OCI-LY7 (cell line): Measurements from ENCODE around the gene WNK4. TPM values are rescaled to one million over a fixed set of nuclear protein-coding genes. Genes with fewer than 3 reads are reported as not detected.

ENCODE experiments used
- BruUV-seq: library from RNA; stranded (reverse); fragments of 400-500 nt; replicated peaks from 2 replicates; lab custom pipeline; 2021; lab: Mats Ljungman, UMichigan
- CTCF ChIA-PET: fragments of 300-600 bp; sonication (Branson Sonifier 250); formaldehyde crosslinking; loops from one replicate; lab custom pipeline; 2022; ENCODE audit warnings: antibody characterized with exemption; ENCODE audit not compliant: unreplicated experiment; lab: Charles Lee
- POLR2A ChIA-PET: fragments of 300-600 bp; sonication (Branson Sonifier 250); formaldehyde crosslinking; loops from one replicate; lab custom pipeline; 2022; ENCODE audit warnings: antibody characterized with exemption; lab: Charles Lee
- DNase-seq: peaks from one replicate; pipeline ENCODE4 v3.0.0-alpha.2; 2015; ENCODE audit warnings: low spot score
- H2AFZ ChIP-seq: fragments of 200-600 bp; sonication (generic), shearing (Covaris generic); 2 replicates; pipeline ENCODE4 v1.6.1; 2014; ENCODE audit warnings: mild to moderate bottlenecking, antibody characterized with exemption, low read length, moderate library complexity
- H3K27ac ChIP-seq: fragments of 200-600 bp; sonication (generic); 2 replicates; pipeline ENCODE4 v1.5.1; 2014; ENCODE audit warnings: mixed run types, low read depth, mild to moderate bottlenecking, moderate library complexity, low read length, inconsistent platforms; ENCODE audit not compliant: poor library complexity, severe bottlenecking
- H3K36me3 ChIP-seq: fragments of 200-600 bp; sonication (generic); 2 replicates; pipeline ENCODE4 v1.6.1; 2014; ENCODE audit warnings: mild to moderate bottlenecking, antibody characterized with exemption, low read length, moderate library complexity, mixed read lengths; ENCODE audit not compliant: insufficient read depth
- H3K4me1 ChIP-seq: fragments of 200-600 bp; sonication (generic); 2 replicates; pipeline ENCODE4 v1.5.1; 2014; ENCODE audit warnings: mild to moderate bottlenecking, low read length; ENCODE audit not compliant: insufficient read depth, poor library complexity, severe bottlenecking
- H3K4me2 ChIP-seq: fragments of 200-600 bp; sonication (generic); 2 replicates; pipeline ENCODE4 v1.6.1; 2014; ENCODE audit warnings: mild to moderate bottlenecking, low read length
- H3K4me3 ChIP-seq: fragments of 200-600 bp; sonication (generic); 2 replicates; pipeline ENCODE4 v1.5.1; 2014; ENCODE audit warnings: mild to moderate bottlenecking, low read depth, low read length; ENCODE audit not compliant: poor library complexity, severe bottlenecking
- H3K79me2 ChIP-seq: fragments of 200-600 bp; sonication (generic); 2 replicates; pipeline ENCODE4 v1.6.1; 2016; ENCODE audit warnings: low read depth, mild to moderate bottlenecking, low read length, moderate library complexity, mixed read lengths; ENCODE audit not compliant: insufficient read depth
- H3K9me2 ChIP-seq: fragments of 200-600 bp; sonication (generic); 2 replicates; pipeline ENCODE4 v1.6.1; 2016; ENCODE audit warnings: mild to moderate bottlenecking, low read length, mixed read lengths; ENCODE audit not compliant: insufficient read depth
- H3K9me3 ChIP-seq: fragments of 200-600 bp; sonication (generic); 2 replicates; pipeline ENCODE4 v1.6.1; 2014; ENCODE audit warnings: mild to moderate bottlenecking, mixed run types, low read length, mixed read lengths
- H4K20me1 ChIP-seq: fragments of 200-600 bp; sonication (generic); 2 replicates; pipeline ENCODE4 v1.6.1; 2014; ENCODE audit warnings: mild to moderate bottlenecking, antibody characterized with exemption, low read length, moderate library complexity, mixed read lengths; ENCODE audit not compliant: insufficient read depth
- CTCF ChIP-seq: fragments of 200-600 bp; sonication (generic); conservative IDR thresholded peaks from 2 replicates; pipeline ENCODE4 v1.5.1; 2014; ENCODE audit warnings: mild to moderate bottlenecking, antibody characterized with exemption, low read length, moderate library complexity, mixed read lengths
- EZH2phosphoT487 ChIP-seq: fragments of 200-600 bp; sonication (generic); IDR thresholded peaks from 2 replicates; pipeline ENCODE4 v1.6.1; 2018; ENCODE audit warnings: low read depth, borderline replicate concordance, mild to moderate bottlenecking, mixed run types, antibody characterized with exemption, low read length, moderate library complexity, mixed read lengths
- intact Hi-C: fragments of 100-400 bp; cut with micrococcal nuclease; formaldehyde crosslinking; loops from one replicate; pipeline ENCODE4 v1.10.0; 2022; ENCODE audit not compliant: unreplicated experiment
- total RNA-seq, 2 experiments: library from RNA; depleted of rRNA in 1 of 2; stranded (reverse); fragments of >200 nt in 1 of 2; shearing (Covaris generic) in 1 of 2; gene quantifications; 2 replicates each; pipeline ENCODE4 v1.2.3, GENCODE V29; 2014 to 2022

WNK4 gene
- total RNA-seq, 2 experiments from 2014 or later, result 2.4 to 8.3 TPM

DNA sequence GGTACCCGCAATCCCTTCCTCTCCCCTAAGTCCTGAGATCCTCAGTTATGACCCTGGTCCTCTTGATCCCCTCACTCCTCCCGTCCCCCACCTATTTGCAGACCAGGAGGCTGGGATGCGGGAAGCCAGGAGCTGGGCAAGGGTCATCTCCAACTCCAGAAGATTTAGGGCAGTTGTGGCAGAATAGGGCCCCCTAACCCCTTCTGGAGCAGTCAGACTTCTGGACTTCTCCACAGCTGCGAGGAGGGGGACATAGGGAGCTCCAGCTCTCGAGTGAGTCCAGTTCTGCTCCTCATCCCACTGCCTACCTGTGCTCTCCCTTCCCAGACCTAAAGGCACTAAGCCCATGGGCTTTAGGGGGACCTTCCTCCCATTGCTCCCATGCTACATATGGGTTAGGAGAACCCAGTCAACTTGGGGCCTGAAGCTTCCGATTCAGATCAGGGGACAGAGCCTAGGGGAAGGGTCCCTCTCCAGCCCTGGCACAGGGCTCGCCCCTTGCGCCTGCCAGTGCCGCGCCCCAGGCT lies 1.3 kb downstream of the WNK4 start:
- intact Hi-C loops, result no loop called here
- H3K27ac ChIP-seq, result no peak overlapping the region
- no TSS peak for BruUV-seq
- no peak for TF ChIP-seq EZH2phosphoT487
- TF ChIP-seq CTCF, result no peak
- H3K79me2 ChIP-seq, result no peaks in the 10 kb centered on the region
- no peaks in the 10 kb centered on the region for H3K4me1 ChIP-seq
- H2AFZ ChIP-seq, result no peak overlapping the region
- H3K4me2 ChIP-seq, result no peak overlapping the region
- ChIA-PET CTCF (no interaction called here), POLR2A (no interaction called here)
- H4K20me1 ChIP-seq, result no peaks in the 10 kb centered on the region
- no peaks in the 10 kb centered on the region for H3K9me2 ChIP-seq
- no peak for DNase-seq
- no peaks in the 10 kb centered on the region for H3K9me3 ChIP-seq
- no peak overlapping the region for H3K4me3 ChIP-seq
- H3K36me3 ChIP-seq, result peaks cover 26% of the 10 kb centered on the region

DNA sequence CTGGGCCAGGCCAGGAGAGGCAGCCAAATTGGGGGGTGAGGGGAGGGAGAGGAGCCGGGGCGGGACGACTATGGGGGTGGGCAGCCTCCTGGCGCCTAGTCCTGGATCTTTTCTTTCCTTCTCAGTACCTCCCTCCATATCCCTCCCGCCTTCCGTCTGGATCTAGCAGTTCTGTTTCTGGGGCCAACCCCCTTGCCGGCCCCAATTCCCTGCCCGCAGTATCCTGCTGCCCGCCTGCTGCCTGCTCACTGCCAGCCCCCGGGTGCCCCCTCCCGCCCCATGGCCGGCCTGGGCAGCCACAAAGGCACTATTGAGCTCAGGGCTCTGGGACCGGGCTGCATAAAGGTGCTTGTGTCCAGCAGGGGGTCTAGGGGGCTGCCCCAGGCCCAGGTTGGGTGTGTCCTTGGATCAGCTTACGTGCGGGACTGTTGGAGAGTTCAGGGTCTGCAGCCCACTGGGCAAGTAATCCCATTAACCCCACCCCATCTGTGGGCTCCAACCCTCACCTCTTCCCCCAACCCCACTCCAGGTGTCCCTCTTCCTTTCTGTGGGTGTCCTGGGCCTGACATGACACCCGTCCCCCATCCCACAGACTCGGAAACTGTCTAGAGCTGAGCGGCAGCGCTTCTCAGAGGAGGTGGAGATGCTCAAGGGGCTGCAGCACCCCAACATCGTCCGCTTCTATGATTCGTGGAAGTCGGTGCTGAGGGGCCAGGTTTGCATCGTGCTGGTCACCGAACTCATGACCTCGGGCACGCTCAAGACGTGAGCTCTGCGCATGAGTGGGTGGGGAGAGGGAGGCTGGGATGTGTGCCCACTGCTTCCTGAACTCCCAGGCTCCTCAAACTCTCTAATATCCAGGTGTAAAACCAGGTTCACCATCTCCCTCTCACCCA lies 2.0 kb downstream of the WNK4 start:
- H3K9me2 ChIP-seq, result no peaks in the 10 kb centered on the region
- intact Hi-C loops, result no loop called here
- DNase-seq, result no peak
- H3K79me2 ChIP-seq, result no peaks in the 10 kb centered on the region
- CTCF ChIA-PET, result no interaction called here
- POLR2A ChIA-PET, result no interaction called here
- no peak overlapping the region for H3K27ac ChIP-seq
- H3K36me3 ChIP-seq, result peaks cover 23% of the 10 kb centered on the region
- no peak overlapping the region for H3K4me2 ChIP-seq
- no TSS peak for BruUV-seq
- no peak overlapping the region for H3K4me3 ChIP-seq
- no peak overlapping the region for H2AFZ ChIP-seq
- no peaks in the 10 kb centered on the region for H3K4me1 ChIP-seq
- H4K20me1 ChIP-seq, result no peaks in the 10 kb centered on the region
- TF ChIP-seq EZH2phosphoT487 (no peak), CTCF (no peak)
- H3K9me3 ChIP-seq, result no peaks in the 10 kb centered on the region
